22Rv1 (cell line): Measurements from ENCODE around the gene USP2.

Source experiments
- H3K27ac ChIP-seq: fragments of 450-650 bp; 2 replicates; pipeline ENCODE4 v1.5.1; 2017
- CTCF ChIP-seq: fragments of 450-650 bp; IDR thresholded peaks from 2 replicates; pipeline ENCODE4 v1.5.1; 2017; ENCODE audit warnings: mild to moderate bottlenecking
- ZFX ChIP-seq: fragments of 450-650 bp; IDR thresholded peaks from 2 replicates; pipeline ENCODE4 v1.6.1; 2017; ENCODE audit warnings: antibody characterized with exemption, borderline replicate concordance

Gene USP2

GRCh38 chr11:119343726-119344125, 37.8 kb downstream of the USP2 start:
- TF ChIP-seq CTCF = no peak
- TF ChIP-seq ZFX = no peak
- H3K27ac ChIP-seq = no peak overlapping the region

GRCh38 chr11:119342362-119343130, 38.9 kb downstream of the USP2 start:
- TF ChIP-seq CTCF = no peak
- no peak for TF ChIP-seq ZFX
- no peak overlapping the region for H3K27ac ChIP-seq

GRCh38 chr11:119342023-119342300, 39.5 kb downstream of the USP2 start:
- no peak overlapping the region for H3K27ac ChIP-seq
- TF ChIP-seq CTCF = no peak
- TF ChIP-seq ZFX = no peak

- H3K27ac ChIP-seq = no peak overlapping the region
- TF ChIP-seq ZFX = no peak
Measured at GRCh38 chr11:119341222-119342022, 40.1 kb downstream of the USP2 start.

GRCh38 chr11:119340335-119341221, 40.9 kb downstream of the USP2 start, which contains the start of gene C1QTNF5:
C1QTNF5 (minus strand) TSS chr11:119340883; CDS start chr11:119340397, 486 bp downstream.
- TF ChIP-seq ZFX (no peak), CTCF (no peak)
- H3K27ac ChIP-seq = no peak within 1 kb of the TSS

- no peak for TF ChIP-seq ZFX
- peak; percentile 97 for TF ChIP-seq CTCF
- H3K27ac ChIP-seq = no peak overlapping the region
Measured at GRCh38 chr11:119339589-119340334, 41.7 kb downstream of the USP2 start.
